Prostate gland (tissue), 2 donors: ENCODE results near the gene IGF1R. TPM values are rescaled to one million over a fixed set of nuclear protein-coding genes. Genes with fewer than 3 reads are reported as not detected.

ENCODE experiments used
- DNase-seq: peaks from one replicate; pipeline ENCODE4 v3.0.0-alpha.2; 2019; ENCODE audit warnings: low spot score
- H3K27ac ChIP-seq, 2 donors: fragments of 200-600 bp; sonication (generic); 2 replicates each; pipeline ENCODE4 v1.5.1; 2017 to 2019
- H3K27me3 ChIP-seq: fragments of 200-600 bp; sonication (generic); replicated peaks from 2 replicates; pipeline ENCODE4 v1.5.1; 2019; ENCODE audit not compliant: insufficient read depth
- H3K36me3 ChIP-seq, 2 donors: fragments of 200-600 bp; sonication (generic); 1 replicate in 1 of 2; 2 replicates in 1 of 2; pipeline versions ENCODE4 v1.5.1 to v1.8.1; 2017 to 2019
- H3K4me1 ChIP-seq: fragments of 200-600 bp; sonication (generic); replicated peaks from 2 replicates; pipeline ENCODE4 v1.5.1; 2019
- H3K4me3 ChIP-seq, 2 donors: fragments of 200-600 bp; sonication (generic); 2 replicates each; pipeline ENCODE4 v1.5.1; 2017 to 2019
- H3K9me3 ChIP-seq: fragments of 200-600 bp; sonication (generic); 2 replicates; pipeline ENCODE4 v1.5.1; 2017
- CTCF ChIP-seq, 4 experiments: fragments of 200-600 bp in 2 of 4; fragments of 450-650 bp in 2 of 4; sonication (generic) in 2 of 4; IDR thresholded peaks; 1 replicate in 3 of 4; 2 replicates in 1 of 4; pipeline ENCODE4 v1.5.1; 2016 to 2019; ENCODE audit warnings: antibody characterized with exemption in 4 of 4, mild to moderate bottlenecking in 2 of 4, moderate library complexity in 2 of 4
- POLR2A ChIP-seq: fragments of 450-650 bp; IDR thresholded peaks from one replicate; pipeline ENCODE4 v1.6.1; 2016; ENCODE audit warnings: antibody characterized with exemption, mild to moderate bottlenecking
- POLR2AphosphoS5 ChIP-seq: sonication (generic); formaldehyde crosslinking; IDR thresholded peaks from one replicate; pipeline ENCODE4 v1.6.1; 2017; ENCODE audit warnings: antibody characterized with exemption
- WGBS: methylation state at CpG from one replicate; pipeline ENCODE4 v1.1.5; 2018; 5-methylcytosine and 5-hydroxymethylcytosine counted together
- intact Hi-C: fragments of 100-400 bp; cut with DNase I; formaldehyde crosslinking; loops from one replicate; pipeline ENCODE4 v1.14.2; 2022
- total RNA-seq, 2 donors: library from RNA; depleted of rRNA; stranded (reverse); fragments of >200 nt; gene quantifications; one replicate each; pipeline ENCODE4 v1.1.0, GENCODE V29; 2016

The IGF1R gene
- total RNA-seq, 2 donors from 2014 or later, result 190 to 216 TPM

GRCh38 chr15:98943051-98943508 is 294.7 kb downstream of the IGF1R start:
- Histone ChIP-seq H3K27ac (peak overlapping the region; percentile 20 to 64), H3K27me3 (no peaks in the 10 kb centered on the region), H3K4me1 (peaks cover 15% of the 10 kb centered on the region), H3K9me3 (no peaks in the 10 kb centered on the region), H3K36me3 (no peaks in the 10 kb centered on the region), H3K4me3 (no peak overlapping the region)
- intact Hi-C loops, result no loop called here
- TF ChIP-seq POLR2AphosphoS5 (no peak), POLR2A (no peak), CTCF (IDR thresholded peaks at IDR 0.05) (no peak)
- 35% methylated on average over 5 of the region's 5 CpGs for WGBS
- DNase-seq, result no peak

GRCh38 chr15:98943601-98944151 is 295.3 kb downstream of the IGF1R start:
- peak overlapping the region; percentile 20 to 64 for H3K27ac ChIP-seq
- intact Hi-C loops, result no loop called here
- no peaks in the 10 kb centered on the region for H3K9me3 ChIP-seq
- peaks cover 15% of the 10 kb centered on the region for H3K4me1 ChIP-seq
- no peaks in the 10 kb centered on the region for H3K27me3 ChIP-seq
- no peaks in the 10 kb centered on the region for H3K36me3 ChIP-seq
- TF ChIP-seq POLR2AphosphoS5 (peak; percentile 38), POLR2A (no peak)
- DNase-seq, result no peak
- 11% methylated on average over 6 of the region's 6 CpGs for WGBS
- no peak overlapping the region for H3K4me3 ChIP-seq

GRCh38 chr15:98946301-98947255 is 298.2 kb downstream of the IGF1R start:
- WGBS, result 74% methylated on average over 15 of the region's 15 CpGs
- no peak for DNase-seq
- H3K9me3 ChIP-seq, result no peaks in the 10 kb centered on the region
- intact Hi-C loops, result no loop called here
- H3K4me1 ChIP-seq, result peaks cover 12% of the 10 kb centered on the region
- H3K27ac ChIP-seq, result peak overlapping the region in 1 of 2 donors; percentile 18
- H3K27me3 ChIP-seq, result no peaks in the 10 kb centered on the region
- no peak overlapping the region for H3K4me3 ChIP-seq
- TF ChIP-seq CTCF (IDR thresholded peaks at IDR 0.05) (no peak), POLR2AphosphoS5 (no peak), POLR2A (no peak)
- peaks cover 5 to 9% of the 10 kb centered on the region in 2 donors for H3K36me3 ChIP-seq

- WGBS, result 79% methylated on average over 13 of the region's 13 CpGs
Measured at GRCh38 chr15:98948456-98948855, 300.1 kb downstream of the IGF1R start.

More at GRCh38 chr15:98948456-98948855, 300.1 kb downstream of the IGF1R start:
- Histone ChIP-seq H3K9me3 (no peaks in the 10 kb centered on the region), H3K4me1 (peaks cover 21% of the 10 kb centered on the region), H3K27me3 (no peaks in the 10 kb centered on the region), H3K4me3 (no peak overlapping the region), H3K27ac (no peak overlapping the region), H3K36me3 (peaks cover 5 to 9% of the 10 kb centered on the region in 2 donors)
- no peak for DNase-seq
- no peak for TF ChIP-seq CTCF (IDR thresholded peaks at IDR 0.05)
- no peak for TF ChIP-seq POLR2AphosphoS5
- TF ChIP-seq POLR2A, result no peak
- intact Hi-C loops, result no loop called here
